ENCODE results near the gene H2BW2. TPM values are rescaled to one million over a fixed set of nuclear protein-coding genes. Genes with fewer than 3 reads are reported as not detected.
"Not testable (repeated sequence)": the region's sequence is repeated elsewhere in the genome, so short reads cannot be mapped to it uniquely, and the experiment has no call there.

Gene H2BW2
- total RNA-seq, 1 experiment from 2014 or later = not detected

- TF ChIP-seq MAX (IDR thresholded peaks at IDR 0.05) = no peak
- TF ChIP-seq POLR2A (IDR thresholded peaks at IDR 0.05; ENCODE audit: borderline replicate concordance, extremely low read depth, insufficient read depth, insufficient read length) = no peak
These were observed 7.4 kb downstream of the H2BW2 start (continued) for GRCh38 chrX:104047171-104047570.

- H4K20me1 ChIP-seq (ENCODE audit: insufficient read depth); ATAC-seq; H3K4me3 ChIP-seq (replicated peaks in 1 of 2; ENCODE audit: low read depth in 1 of 2, low read length in 2 of 2); H3K79me2 ChIP-seq (ENCODE audit: insufficient read depth, low read length); POLR2A ChIA-PET; H3K4me2 ChIP-seq (ENCODE audit: low read length); H3K27me3 ChIP-seq (ENCODE audit: insufficient read depth, low read length); H3K4me1 ChIP-seq (ENCODE audit: control insufficient read depth in 1 of 2, insufficient read depth in 2 of 2, low read length in 2 of 2); H2AFZ ChIP-seq (ENCODE audit: low read depth, low read length, poor library complexity, severe bottlenecking); RAD21 ChIA-PET (ENCODE audit: low non-redundant PET in 1 of 2, low total read pairs in 2 of 2, uncharacterized antibody in 2 of 2, unreplicated experiment in 2 of 2); H3K9me3 ChIP-seq (ENCODE audit: control insufficient read depth in 1 of 2, insufficient read depth in 1 of 2, low read depth in 1 of 2, low read length in 2 of 2); H3K9me2 ChIP-seq (ENCODE audit: insufficient read depth); CTCF ChIA-PET; H3K27ac ChIP-seq (ENCODE audit: low read depth, low read length); BruUV-seq (replicated peaks); H3K9ac ChIP-seq (ENCODE audit: low read length); H3K36me3 ChIP-seq (ENCODE audit: control insufficient read depth in 1 of 2, insufficient read depth in 2 of 2, low read length in 2 of 2); DNase-seq (ENCODE audit: low read depth, low spot score); intact Hi-C loops (cut with micrococcal nuclease): not testable (repeated sequence)
These were observed 15.2 kb downstream of the H2BW2 start for GRCh38 chrX:104054956-104055355.

GRCh38 chrX:104062636-104063035 lies 22.9 kb downstream of the H2BW2 start:
- ATAC-seq; DNase-seq (ENCODE audit: low read depth, low spot score); H4K20me1 ChIP-seq (ENCODE audit: insufficient read depth); RAD21 ChIA-PET (ENCODE audit: low non-redundant PET in 1 of 2, low total read pairs in 2 of 2, uncharacterized antibody in 2 of 2, unreplicated experiment in 2 of 2); H3K36me3 ChIP-seq (ENCODE audit: control insufficient read depth in 1 of 2, insufficient read depth in 2 of 2, low read length in 2 of 2); H3K4me3 ChIP-seq (replicated peaks in 1 of 2; ENCODE audit: low read depth in 1 of 2, low read length in 2 of 2); CTCF ChIA-PET; H3K4me1 ChIP-seq (ENCODE audit: control insufficient read depth in 1 of 2, insufficient read depth in 2 of 2, low read length in 2 of 2); H3K4me2 ChIP-seq (ENCODE audit: low read length); intact Hi-C loops (cut with micrococcal nuclease); H3K79me2 ChIP-seq (ENCODE audit: insufficient read depth, low read length); H2AFZ ChIP-seq (ENCODE audit: low read depth, low read length, poor library complexity, severe bottlenecking); BruUV-seq (replicated peaks); POLR2A ChIA-PET; H3K9me2 ChIP-seq (ENCODE audit: insufficient read depth); H3K9me3 ChIP-seq (ENCODE audit: control insufficient read depth in 1 of 2, insufficient read depth in 1 of 2, low read depth in 1 of 2, low read length in 2 of 2); H3K27ac ChIP-seq (ENCODE audit: low read depth, low read length); H3K9ac ChIP-seq (ENCODE audit: low read length); H3K27me3 ChIP-seq (ENCODE audit: insufficient read depth, low read length): not testable (repeated sequence)

- H3K36me3 ChIP-seq (ENCODE audit: control insufficient read depth in 1 of 2, insufficient read depth in 2 of 2, low read length in 2 of 2); H3K9ac ChIP-seq (ENCODE audit: low read length); ATAC-seq; H2AFZ ChIP-seq (ENCODE audit: low read depth, low read length, poor library complexity, severe bottlenecking); H3K27ac ChIP-seq (ENCODE audit: low read depth, low read length); POLR2A ChIA-PET; H3K4me3 ChIP-seq (replicated peaks in 1 of 2; ENCODE audit: low read depth in 1 of 2, low read length in 2 of 2); intact Hi-C loops (cut with micrococcal nuclease); H4K20me1 ChIP-seq (ENCODE audit: insufficient read depth); H3K9me3 ChIP-seq (ENCODE audit: control insufficient read depth in 1 of 2, insufficient read depth in 1 of 2, low read depth in 1 of 2, low read length in 2 of 2); CTCF ChIA-PET; H3K9me2 ChIP-seq (ENCODE audit: insufficient read depth); DNase-seq (ENCODE audit: low read depth, low spot score); RAD21 ChIA-PET (ENCODE audit: low non-redundant PET in 1 of 2, low total read pairs in 2 of 2, uncharacterized antibody in 2 of 2, unreplicated experiment in 2 of 2); H3K79me2 ChIP-seq (ENCODE audit: insufficient read depth, low read length); H3K4me2 ChIP-seq (ENCODE audit: low read length); H3K27me3 ChIP-seq (ENCODE audit: insufficient read depth, low read length); H3K4me1 ChIP-seq (ENCODE audit: control insufficient read depth in 1 of 2, insufficient read depth in 2 of 2, low read length in 2 of 2); BruUV-seq (replicated peaks): not testable (repeated sequence)
These were observed 36.2 kb downstream of the H2BW2 start, which contains the start of gene TMSB15C for GRCh38 chrX:104075778-104076445. TMSB15C (minus strand) TSS chrX:104076236.

DNA sequence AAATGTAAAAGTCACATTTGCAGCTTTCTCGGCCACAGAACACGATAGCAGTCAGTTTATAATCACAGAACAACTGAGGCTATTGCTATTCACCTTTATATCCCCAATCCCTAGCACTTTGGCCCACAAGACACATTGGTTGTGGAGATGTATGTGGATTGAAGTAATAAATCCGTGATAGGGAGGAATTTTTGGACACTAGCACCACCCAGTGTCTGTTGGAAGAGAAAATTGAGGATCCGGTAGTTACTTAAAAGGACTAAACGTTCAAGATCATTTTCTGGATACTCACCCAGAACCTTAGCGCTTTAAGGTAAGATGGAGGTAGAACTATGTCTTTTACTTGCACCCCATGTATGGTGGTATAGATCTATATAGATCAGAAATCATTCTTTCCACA lies 38.1 kb downstream of the H2BW2 start:
- H2AFZ ChIP-seq (ENCODE audit: low read depth, low read length, poor library complexity, severe bottlenecking); DNase-seq (ENCODE audit: low read depth, low spot score); H3K79me2 ChIP-seq (ENCODE audit: insufficient read depth, low read length); intact Hi-C loops (cut with micrococcal nuclease); H3K36me3 ChIP-seq (ENCODE audit: control insufficient read depth in 1 of 2, insufficient read depth in 2 of 2, low read length in 2 of 2); H3K9ac ChIP-seq (ENCODE audit: low read length); RAD21 ChIA-PET (ENCODE audit: low non-redundant PET in 1 of 2, low total read pairs in 2 of 2, uncharacterized antibody in 2 of 2, unreplicated experiment in 2 of 2); H3K9me2 ChIP-seq (ENCODE audit: insufficient read depth); H3K4me2 ChIP-seq (ENCODE audit: low read length); POLR2A ChIA-PET; H3K9me3 ChIP-seq (ENCODE audit: control insufficient read depth in 1 of 2, insufficient read depth in 1 of 2, low read depth in 1 of 2, low read length in 2 of 2); H3K4me3 ChIP-seq (replicated peaks in 1 of 2; ENCODE audit: low read depth in 1 of 2, low read length in 2 of 2); H3K27ac ChIP-seq (ENCODE audit: low read depth, low read length); H3K27me3 ChIP-seq (ENCODE audit: insufficient read depth, low read length); H3K4me1 ChIP-seq (ENCODE audit: control insufficient read depth in 1 of 2, insufficient read depth in 2 of 2, low read length in 2 of 2); H4K20me1 ChIP-seq (ENCODE audit: insufficient read depth); BruUV-seq (replicated peaks); ATAC-seq; CTCF ChIA-PET: not testable (repeated sequence)

Measured in HCT116 (cell line).